Lung (tissue), 12 donors: ENCODE results near the gene LDLRAD2. TPM values are rescaled to one million over a fixed set of nuclear protein-coding genes. Genes with fewer than 3 reads are reported as not detected.

Experiments used
- ATAC-seq: fragments of 200-7000 bp; cut with Tn5 transposase; one replicate; pipeline ENCODE4 v1.9.1; 2020; ENCODE audit warnings: moderate number of reproducible peaks; ENCODE audit not compliant: insufficient read depth, low FRiP score
- DNase-seq, 3 donors: peaks; one replicate each; pipeline ENCODE4 v3.0.0-alpha.2; 2013 to 2017
- H3K27ac ChIP-seq, 2 donors: one replicate each; pipeline ENCODE4 v1.5.1; 2013; ENCODE audit warnings: mild to moderate bottlenecking in 2 of 2, moderate library complexity in 2 of 2, control low read depth in 1 of 2, inconsistent platforms in 1 of 2, low read depth in 1 of 2, low read length in 1 of 2
- H3K27me3 ChIP-seq, 3 donors: one replicate each; pipeline ENCODE4 v1.5.1; 2013; ENCODE audit warnings: low read length in 2 of 3; ENCODE audit not compliant: control insufficient read depth in 3 of 3, insufficient read depth in 3 of 3
- H3K36me3 ChIP-seq, 4 donors: one replicate each; pipeline ENCODE4 v1.5.1; 2013; ENCODE audit warnings: low read length in 4 of 4, mild to moderate bottlenecking in 1 of 4, moderate library complexity in 1 of 4; ENCODE audit not compliant: control insufficient read depth in 4 of 4, insufficient read depth in 4 of 4
- H3K4me1 ChIP-seq, 5 donors: one replicate each; pipeline ENCODE4 v1.5.1; 2013; ENCODE audit warnings: low read length in 5 of 5, mild to moderate bottlenecking in 2 of 5, moderate library complexity in 1 of 5; ENCODE audit not compliant: control insufficient read depth in 5 of 5, insufficient read depth in 5 of 5
- H3K4me3 ChIP-seq: one replicate; pipeline ENCODE4 v1.5.1; 2013; ENCODE audit warnings: mild to moderate bottlenecking, control low read depth, moderate library complexity
- H3K9ac ChIP-seq, 2 donors: one replicate each; pipeline ENCODE4 v1.5.1; 2013; ENCODE audit warnings: low read length in 2 of 2, control low read depth in 1 of 2; ENCODE audit not compliant: insufficient read depth in 1 of 2
- H3K9me3 ChIP-seq, 4 donors: one replicate each; pipeline ENCODE4 v1.5.1; 2013; ENCODE audit warnings: low read length in 3 of 4, mild to moderate bottlenecking in 1 of 4, moderate library complexity in 1 of 4; ENCODE audit not compliant: control insufficient read depth in 4 of 4, insufficient read depth in 3 of 4
- CTCF ChIP-seq: IDR thresholded peaks from 2 replicates; pipeline ENCODE4 v1.5.1; 2012; ENCODE audit warnings: mild to moderate bottlenecking; ENCODE audit errors: control extremely low read depth, extremely low read depth
- WGBS, 2 donors: extraction: QIAGEN DNeasy Blood & Tissue Kit; methylation state at CpG; one replicate each; pipeline ENCODE4 v1.1.7; 2013; 5-methylcytosine and 5-hydroxymethylcytosine counted together
- polyA plus RNA-seq, 2 donors: library from polyadenylated mRNA; stranded (reverse); fragments of 200-250 nt; gene quantifications; one replicate each; pipeline ENCODE4 v1.2.1, GENCODE V29; 2013
- total RNA-seq, 2 donors: library from RNA; depleted of rRNA in 1 of 2; stranded (reverse); fragments of >200 nt in 1 of 2; gene quantifications; one replicate each; pipeline ENCODE4 v1.2.1, GENCODE V29; 2014 to 2021
- donor health status: control.
- donor health status: control.
- donor health status: Bipolar disorder and iron deficiency.
- donor health status: healthy.
- donor health status: DM: yes; HTN: yes; CAD: no.

Gene LDLRAD2
- total and polyA plus RNA-seq, 4 donors: 0.20 to 2.8 (median 0.54) TPM

- Histone ChIP-seq H3K9me3 (peaks cover 0 to 11% (median 4%) of the 10 kb centered on the region in 4 donors), H3K4me1 (no peaks in the 10 kb centered on the region), H3K36me3 (peaks cover 33 to 58% (median 44%) of the 10 kb centered on the region in 4 donors), H3K27ac (no peak overlapping the region), H3K4me3 (no peak overlapping the region), H3K9ac (no peak overlapping the region), H3K27me3 (no peaks in the 10 kb centered on the region)
- TF ChIP-seq CTCF: no peak
- ATAC-seq (no peak), DNase-seq (no peak)
- WGBS, 2 donors: 97 to 99% methylated on average over 4 of the region's 4 CpGs
Observed at GRCh38 chr1:21836010-21836409, 23.9 kb downstream of the LDLRAD2 start.

- no peak overlapping the region for H3K27ac ChIP-seq
- no peak for DNase-seq
- TF ChIP-seq CTCF: no peak
- ATAC-seq: no peak
- no peak overlapping the region for H3K9ac ChIP-seq
- peaks cover 33 to 58% (median 44%) of the 10 kb centered on the region in 4 donors for H3K36me3 ChIP-seq
- WGBS, 2 donors: 96 to 98% methylated on average over 13 of the region's 13 CpGs
- H3K4me1 ChIP-seq: no peaks in the 10 kb centered on the region
- no peak overlapping the region for H3K4me3 ChIP-seq
- H3K27me3 ChIP-seq: no peaks in the 10 kb centered on the region
- peaks cover 0 to 11% (median 4%) of the 10 kb centered on the region in 4 donors for H3K9me3 ChIP-seq
Observed at GRCh38 chr1:21836729-21837128, 24.7 kb downstream of the LDLRAD2 start.

DNA sequence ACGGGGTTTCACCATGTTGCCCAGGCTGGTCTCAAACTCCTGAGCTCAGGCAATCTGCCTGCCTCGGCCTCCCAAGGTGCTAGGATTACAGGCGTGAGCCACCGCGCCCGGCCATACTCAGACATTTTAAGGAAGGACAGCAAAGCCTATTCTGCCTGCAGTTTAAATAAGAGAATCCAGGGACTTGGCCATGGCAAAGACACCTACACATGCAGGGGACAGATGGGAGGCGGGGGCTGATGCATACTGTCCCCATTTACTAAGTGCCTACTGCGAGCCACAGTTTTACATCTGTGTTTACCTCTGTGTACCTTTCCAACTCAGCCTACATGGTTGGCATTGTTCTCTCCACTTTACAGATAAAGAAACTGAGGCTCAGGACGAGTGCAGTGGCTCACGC lies 25.4 kb downstream of the LDLRAD2 start:
- no peak overlapping the region for H3K9ac ChIP-seq
- peaks cover 0 to 11% (median 4%) of the 10 kb centered on the region in 4 donors for H3K9me3 ChIP-seq
- H3K27me3 ChIP-seq: no peaks in the 10 kb centered on the region
- DNase-seq: no peak
- H3K4me1 ChIP-seq: no peaks in the 10 kb centered on the region
- no peak overlapping the region for H3K4me3 ChIP-seq
- peaks cover 33 to 59% (median 43%) of the 10 kb centered on the region in 4 donors for H3K36me3 ChIP-seq
- no peak overlapping the region for H3K27ac ChIP-seq
- no peak for ATAC-seq
- TF ChIP-seq CTCF: no peak
- WGBS, 2 donors: 97% methylated on average over 10 of the region's 10 CpGs
